ENCODE measurements around the gene TIA1. TPM values are rescaled to one million over a fixed set of nuclear protein-coding genes. Genes with fewer than 3 reads are reported as not detected.

Gene TIA1
- total RNA-seq, 1 experiment from 2014 or later = 130 TPM

DNA sequence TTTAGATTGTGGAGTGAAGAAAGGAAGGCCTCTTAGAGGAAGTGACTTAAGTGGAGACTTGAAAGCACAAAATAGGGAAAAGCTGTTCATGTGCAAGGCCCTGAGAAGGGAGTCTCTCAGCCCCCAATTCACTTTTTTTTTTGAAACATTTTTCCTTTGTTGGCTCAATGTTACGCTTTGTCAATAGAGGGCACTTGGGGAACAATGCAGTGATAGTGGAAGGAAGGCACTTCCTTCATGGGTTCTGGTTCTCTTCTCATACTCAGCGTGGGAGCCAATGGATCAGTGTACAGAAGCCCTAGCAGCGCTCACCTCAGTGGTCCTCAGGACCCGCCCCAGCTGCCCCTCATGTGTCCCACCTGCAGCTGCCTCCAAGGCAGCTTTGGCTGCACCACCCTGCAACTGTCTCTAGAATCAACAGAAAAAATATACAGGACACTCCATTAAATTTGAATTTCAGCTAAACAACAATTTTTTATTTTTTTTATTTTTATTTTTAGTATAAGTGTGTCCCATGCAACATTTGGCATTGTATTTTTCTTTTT lies 49.0 kb downstream of the TIA1 start:
- Mint-ChIP-seq H3K4me1 (ENCODE audit: low read depth, unreplicated experiment) (no peaks in the 10 kb centered on the region), H3K27me3 (ENCODE audit: unreplicated experiment) (no peaks in the 10 kb centered on the region)

DNA sequence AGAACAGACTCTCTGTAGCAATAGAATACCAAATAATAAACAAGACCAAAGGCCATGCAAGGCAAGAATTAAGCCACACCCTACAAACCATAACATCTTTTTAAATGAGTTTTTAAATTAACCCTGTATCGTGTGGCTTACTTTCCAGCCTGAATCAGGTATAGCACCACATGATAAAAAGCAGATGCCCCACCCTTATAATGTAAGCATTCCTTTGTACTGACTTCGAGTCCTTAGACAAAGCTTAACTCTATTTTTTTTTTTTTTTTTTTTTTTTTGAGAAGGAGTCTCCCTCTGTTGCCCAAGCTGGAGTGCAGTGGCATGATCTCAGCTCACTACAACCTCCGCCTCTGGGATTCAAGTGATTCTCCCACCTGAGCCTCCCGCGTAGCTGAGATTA lies 55.9 kb downstream of the TIA1 start:
- H3K36me3 Mint-ChIP-seq (ENCODE audit: insufficient read depth, unreplicated experiment) = peaks cover 21% of the 10 kb centered on the region
- no peak overlapping the region for H3K4me3 Mint-ChIP-seq (ENCODE audit: low read depth, unreplicated experiment)
- H3K27me3 Mint-ChIP-seq (ENCODE audit: unreplicated experiment) = no peaks in the 10 kb centered on the region
- DNase-seq = no peak
- CTCF ChIA-PET = no interaction called here
- no peaks in the 10 kb centered on the region for H3K4me1 Mint-ChIP-seq (ENCODE audit: low read depth, unreplicated experiment)
- H3K9me3 Mint-ChIP-seq (ENCODE audit: low read depth, unreplicated experiment) = no peaks in the 10 kb centered on the region
- no TSS peak for BruUV-seq (replicated peaks)
- intact Hi-C loops (cut with micrococcal nuclease; ENCODE audit: unreplicated experiment) = no loop called here
- TF ChIP-seq, protein P1, sequence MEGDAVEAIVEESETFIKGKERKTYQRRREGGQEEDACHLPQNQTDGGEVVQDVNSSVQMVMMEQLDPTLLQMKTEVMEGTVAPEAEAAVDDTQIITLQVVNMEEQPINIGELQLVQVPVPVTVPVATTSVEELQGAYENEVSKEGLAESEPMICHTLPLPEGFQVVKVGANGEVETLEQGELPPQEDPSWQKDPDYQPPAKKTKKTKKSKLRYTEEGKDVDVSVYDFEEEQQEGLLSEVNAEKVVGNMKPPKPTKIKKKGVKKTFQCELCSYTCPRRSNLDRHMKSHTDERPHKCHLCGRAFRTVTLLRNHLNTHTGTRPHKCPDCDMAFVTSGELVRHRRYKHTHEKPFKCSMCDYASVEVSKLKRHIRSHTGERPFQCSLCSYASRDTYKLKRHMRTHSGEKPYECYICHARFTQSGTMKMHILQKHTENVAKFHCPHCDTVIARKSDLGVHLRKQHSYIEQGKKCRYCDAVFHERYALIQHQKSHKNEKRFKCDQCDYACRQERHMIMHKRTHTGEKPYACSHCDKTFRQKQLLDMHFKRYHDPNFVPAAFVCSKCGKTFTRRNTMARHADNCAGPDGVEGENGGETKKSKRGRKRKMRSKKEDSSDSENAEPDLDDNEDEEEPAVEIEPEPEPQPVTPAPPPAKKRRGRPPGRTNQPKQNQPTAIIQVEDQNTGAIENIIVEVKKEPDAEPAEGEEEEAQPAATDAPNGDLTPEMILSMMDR (IDR thresholded peaks at IDR 0.05; ENCODE audit: unreplicated experiment) = no peak
- H3K27ac Mint-ChIP-seq (ENCODE audit: unreplicated experiment) = no peak overlapping the region

More for the DNA sequence above, 49.0 kb downstream of the TIA1 start:
- Mint-ChIP-seq H3K4me3 (ENCODE audit: low read depth, unreplicated experiment) (no peak overlapping the region), H3K36me3 (ENCODE audit: insufficient read depth, unreplicated experiment) (no peaks in the 10 kb centered on the region), H3K9me3 (ENCODE audit: low read depth, unreplicated experiment) (no peaks in the 10 kb centered on the region), H3K27ac (ENCODE audit: unreplicated experiment) (no peak overlapping the region)
- intact Hi-C loops (cut with micrococcal nuclease; ENCODE audit: unreplicated experiment) = no loop called here
- DNase-seq = no peak
- CTCF ChIA-PET = no interaction called here
- TF ChIP-seq, protein P1 (IDR thresholded peaks at IDR 0.05; ENCODE audit: unreplicated experiment) = no peak
- no TSS peak for BruUV-seq (replicated peaks)

DNA sequence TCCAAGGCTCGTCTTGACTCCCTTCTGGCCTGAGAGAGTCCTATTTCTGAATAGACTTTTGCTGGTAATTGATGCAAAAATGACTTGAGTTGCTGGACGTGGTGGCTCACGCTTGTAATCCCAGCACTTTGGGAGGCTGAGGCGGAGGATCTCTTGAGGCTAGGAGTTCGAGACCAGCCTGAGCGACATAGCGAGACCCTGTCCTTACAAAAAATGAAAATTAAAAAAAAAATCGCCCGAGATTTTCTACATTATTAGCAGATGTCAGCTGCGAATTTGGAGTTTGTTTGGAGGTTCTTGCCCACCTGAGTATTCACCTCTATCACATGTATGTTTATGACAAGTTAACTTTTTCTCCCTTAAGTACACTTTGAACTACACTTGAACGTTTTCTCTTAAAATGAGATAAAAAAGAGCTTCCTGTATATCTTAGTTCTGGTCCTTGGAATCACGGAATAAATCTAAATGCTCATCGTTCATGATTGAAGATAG lies 57.1 kb downstream of the TIA1 start:
- H3K4me3 Mint-ChIP-seq (ENCODE audit: low read depth, unreplicated experiment) = peak overlapping the region; percentile 89
- TF ChIP-seq, protein P1 (IDR thresholded peaks at IDR 0.05; ENCODE audit: unreplicated experiment) = no peak
- H3K27ac Mint-ChIP-seq (ENCODE audit: unreplicated experiment) = peak overlapping the region; percentile 97
- intact Hi-C loops (cut with micrococcal nuclease; ENCODE audit: unreplicated experiment) = no loop called here
- no peaks in the 10 kb centered on the region for H3K4me1 Mint-ChIP-seq (ENCODE audit: low read depth, unreplicated experiment)
- H3K9me3 Mint-ChIP-seq (ENCODE audit: low read depth, unreplicated experiment) = no peaks in the 10 kb centered on the region
- CTCF ChIA-PET = interaction anchor here (0.6 to 1.3 kb wide), 3 partner anchors 67 to 277 kb away, joined by 3 to 7 read pairs (median 4); partner anchors contain the start of gene MXD1
- no peaks in the 10 kb centered on the region for H3K27me3 Mint-ChIP-seq (ENCODE audit: unreplicated experiment)
- DNase-seq = no peak
- H3K36me3 Mint-ChIP-seq (ENCODE audit: insufficient read depth, unreplicated experiment) = peaks cover 21% of the 10 kb centered on the region
- no TSS peak for BruUV-seq (replicated peaks)

DNA sequence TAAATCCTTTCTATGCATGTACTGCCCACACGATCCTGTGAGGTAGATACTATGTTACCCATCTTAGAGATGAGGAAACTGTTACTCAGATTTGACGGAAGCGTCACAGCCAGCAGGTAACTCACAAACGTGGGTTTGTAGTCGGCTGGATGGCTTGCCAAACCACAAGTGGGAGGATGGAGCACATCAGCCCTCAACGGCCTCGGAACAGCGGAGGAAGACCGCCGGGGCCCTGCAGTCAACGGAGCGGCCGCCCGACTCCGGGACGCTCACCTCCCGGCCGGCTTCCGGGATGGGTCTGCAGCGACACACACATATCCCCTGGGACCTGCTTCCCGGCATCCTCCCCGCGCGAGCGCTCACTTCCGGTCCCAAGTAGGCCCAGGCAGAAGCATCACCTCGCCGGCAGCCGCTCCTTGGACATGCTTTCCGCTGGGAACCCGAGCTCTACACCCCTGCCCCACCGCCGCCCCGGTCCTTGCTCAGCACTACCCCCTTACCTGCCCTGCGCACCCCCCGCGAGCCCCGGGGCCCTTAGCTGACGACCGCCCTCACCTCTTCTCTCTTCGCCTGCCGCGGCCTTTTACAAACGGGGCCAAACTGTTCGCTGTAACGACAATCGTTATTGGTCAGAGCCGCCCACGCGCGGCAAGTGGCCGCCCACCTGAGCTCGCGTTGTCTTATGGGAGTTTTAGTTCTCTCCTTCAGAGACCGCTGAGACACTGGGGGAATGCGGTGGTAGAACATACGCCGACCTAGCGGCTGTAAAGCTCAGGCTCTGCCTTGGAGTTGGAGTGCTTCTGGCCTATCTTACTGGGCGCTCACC lies 57.8 kb downstream of the TIA1 start, which contains the start of gene C2orf42:
C2orf42 (minus strand) TSS at position 602 of the 826 bp plus-strand sequence. CDS start 9,034 bp downstream, outside the sequence.
- no peaks in the 10 kb centered on the region for H3K4me1 Mint-ChIP-seq (ENCODE audit: low read depth, unreplicated experiment)
- no peaks in the 10 kb centered on the region for H3K27me3 Mint-ChIP-seq (ENCODE audit: unreplicated experiment)
- intact Hi-C loops (cut with micrococcal nuclease; ENCODE audit: unreplicated experiment) = no loop called here
- H3K36me3 Mint-ChIP-seq (ENCODE audit: insufficient read depth, unreplicated experiment) = peaks cover 21% of the 10 kb centered on the region
- CTCF ChIA-PET = interaction anchor here (0.6 to 1.3 kb wide), 3 partner anchors 66 to 276 kb away, joined by 3 to 7 read pairs (median 4); partner anchors contain the start of gene MXD1
- peak within 1 kb of the TSS; percentile 97 for H3K27ac Mint-ChIP-seq (ENCODE audit: unreplicated experiment)
- TF ChIP-seq, protein P1 (IDR thresholded peaks at IDR 0.05; ENCODE audit: unreplicated experiment) = no peak
- H3K4me3 Mint-ChIP-seq (ENCODE audit: low read depth, unreplicated experiment) = peak within 1 kb of the TSS; percentile 89
- DNase-seq = peak; percentile 94
- H3K9me3 Mint-ChIP-seq (ENCODE audit: low read depth, unreplicated experiment) = no peaks in the 10 kb centered on the region
- BruUV-seq (replicated peaks) = TSS peak; percentile 91

All from Calu3 (cell line).